Prostate gland (tissue), 2 donors: ENCODE measurements around the gene AVEN.

ENCODE experiments used
- CTCF ChIP-seq, 4 experiments: fragments of 200-600 bp in 2 of 4; fragments of 450-650 bp in 2 of 4; sonication (generic) in 2 of 4; IDR thresholded peaks; 1 replicate in 3 of 4; 2 replicates in 1 of 4; pipeline ENCODE4 v1.5.1; 2016 to 2019; ENCODE audit warnings: antibody characterized with exemption in 4 of 4, mild to moderate bottlenecking in 2 of 4, moderate library complexity in 2 of 4
- POLR2A ChIP-seq: fragments of 450-650 bp; IDR thresholded peaks from one replicate; pipeline ENCODE4 v1.6.1; 2016; ENCODE audit warnings: antibody characterized with exemption, mild to moderate bottlenecking
- POLR2AphosphoS5 ChIP-seq: sonication (generic); formaldehyde crosslinking; IDR thresholded peaks from one replicate; pipeline ENCODE4 v1.6.1; 2017; ENCODE audit warnings: antibody characterized with exemption

GRCh38 chr15:33874156-33874555, 164.8 kb downstream of the AVEN start:
- TF ChIP-seq POLR2A (no peak), CTCF (IDR thresholded peaks at IDR 0.05) (no peak), POLR2AphosphoS5 (no peak)
